Anterior cingulate cortex (tissue), 58 donors: ENCODE results near the gene SORBS1.

ENCODE experiments used
- DNase-seq, 58 donors: peaks; one replicate each; lab custom pipeline; 2025; lab: John Stamatoyannopoulos, UW

Gene SORBS1

DNA sequence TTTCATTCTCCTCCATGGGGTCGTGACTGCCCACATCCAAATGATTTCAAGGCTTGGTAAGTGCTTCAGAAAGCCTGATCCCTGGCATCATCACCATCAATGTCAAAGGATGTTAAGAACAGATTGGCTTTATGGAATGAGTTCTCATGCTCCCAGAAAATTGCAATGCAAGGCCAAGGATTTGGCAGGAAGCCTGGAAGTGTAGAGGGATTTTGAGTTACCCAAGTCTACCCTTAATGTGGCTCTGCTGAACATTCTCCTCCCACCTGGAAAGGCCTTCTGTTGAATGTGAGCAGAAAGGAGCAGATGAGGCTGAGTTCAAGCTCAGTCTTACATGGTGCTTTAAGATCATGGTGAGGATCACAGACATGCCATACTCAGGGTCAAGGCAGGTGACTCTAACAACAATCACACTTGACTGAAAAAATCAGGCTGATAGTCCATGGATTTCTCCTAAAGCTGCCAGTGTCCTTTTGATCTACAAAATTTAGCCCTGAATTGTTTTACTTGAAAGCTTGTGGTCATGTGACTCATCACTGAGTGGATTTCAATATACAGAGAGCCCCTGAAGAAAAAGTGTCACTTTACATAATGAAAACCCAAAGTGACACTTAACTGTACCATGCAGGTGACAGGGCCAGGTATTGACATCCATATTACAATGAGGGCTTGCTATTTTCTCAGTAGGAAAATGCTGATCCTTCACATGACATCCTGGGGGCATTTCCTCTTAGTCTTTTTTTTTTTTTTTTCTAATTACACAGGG, 159.3 kb downstream of the SORBS1 start:
- peak in 3 of 58 donors; percentile 20 to 44 (median 26) for DNase-seq

GRCh38 chr10:95400787-95401186, 160.4 kb downstream of the SORBS1 start:
- DNase-seq = peak in 6 of 58 donors; percentile 15 to 55 (median 28)

- no peak for DNase-seq
Measured at GRCh38 chr10:95399183-95399582, 162.0 kb downstream of the SORBS1 start.

DNA sequence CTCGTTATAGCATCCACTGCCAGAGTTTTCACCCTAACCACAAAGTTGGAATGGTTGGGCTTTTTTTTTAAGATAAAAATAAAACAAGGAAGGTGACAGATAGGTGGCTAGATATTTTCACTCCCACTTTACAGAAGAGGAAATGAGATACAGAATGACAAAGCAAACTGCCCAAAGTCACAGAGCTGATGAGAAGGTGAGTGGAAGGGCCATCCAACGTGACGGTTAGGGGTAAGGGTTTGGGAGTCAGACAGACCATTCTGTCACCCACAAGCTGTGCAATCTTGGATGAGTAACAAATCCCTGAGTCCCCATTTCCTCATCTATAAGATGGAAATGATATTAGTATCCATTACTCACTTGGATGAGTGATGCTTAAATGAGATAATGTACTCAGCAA, 163.4 kb downstream of the SORBS1 start:
- DNase-seq = no peak

GRCh38 chr10:95395947-95396449, 165.2 kb downstream of the SORBS1 start:
- peak in 5 of 58 donors; percentile 8 to 39 (median 27) for DNase-seq

- peak in 3 of 58 donors; percentile 7 to 61 (median 17) for DNase-seq
Measured at GRCh38 chr10:95394161-95394880, 166.8 kb downstream of the SORBS1 start.

DNA sequence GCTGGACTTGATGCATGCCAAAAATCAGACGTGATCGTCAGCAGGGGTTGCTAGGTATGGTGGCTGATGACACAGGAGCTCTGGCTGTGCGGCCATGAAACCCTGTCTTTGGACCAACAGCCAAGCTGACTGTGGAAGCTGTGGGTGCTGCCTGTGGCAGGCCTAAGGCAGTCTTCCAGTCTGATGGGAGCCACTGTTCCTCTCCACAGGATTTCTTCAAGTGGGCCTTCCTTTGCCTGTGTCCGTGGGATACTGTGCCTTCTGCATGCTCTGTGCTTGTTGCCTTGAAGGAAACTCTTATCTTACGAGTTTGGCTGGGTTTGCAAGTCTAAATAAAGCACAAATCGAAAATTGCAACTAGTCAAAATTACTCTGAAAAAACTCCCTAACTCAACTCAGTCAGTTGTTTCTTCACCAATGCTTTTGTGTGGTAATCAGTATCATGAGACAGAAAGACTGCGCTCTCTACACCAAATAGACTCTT, 168.4 kb downstream of the SORBS1 start:
- no peak for DNase-seq

DNA sequence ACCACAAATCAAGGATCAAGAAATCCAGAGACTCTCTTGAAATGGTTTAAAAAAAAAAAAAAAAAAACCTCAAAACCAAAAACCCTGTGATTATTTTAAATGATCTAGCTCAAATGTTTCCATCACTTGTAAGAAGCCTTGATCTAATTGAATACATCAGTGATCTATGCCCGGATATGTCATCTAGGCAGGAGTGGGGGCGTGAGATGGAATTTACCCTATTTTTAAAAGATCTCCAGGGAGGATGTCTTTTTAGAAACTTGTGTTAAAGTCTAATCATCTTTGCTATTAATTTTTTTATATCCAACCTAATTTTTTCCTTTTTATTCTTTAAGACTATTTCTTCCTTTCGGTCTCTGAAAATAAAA, 169.0 kb downstream of the SORBS1 start:
- DNase-seq = no peak

GRCh38 chr10:95391581-95392216, 169.5 kb downstream of the SORBS1 start:
- peak in 3 of 58 donors; percentile 16 to 38 (median 27) for DNase-seq

DNA sequence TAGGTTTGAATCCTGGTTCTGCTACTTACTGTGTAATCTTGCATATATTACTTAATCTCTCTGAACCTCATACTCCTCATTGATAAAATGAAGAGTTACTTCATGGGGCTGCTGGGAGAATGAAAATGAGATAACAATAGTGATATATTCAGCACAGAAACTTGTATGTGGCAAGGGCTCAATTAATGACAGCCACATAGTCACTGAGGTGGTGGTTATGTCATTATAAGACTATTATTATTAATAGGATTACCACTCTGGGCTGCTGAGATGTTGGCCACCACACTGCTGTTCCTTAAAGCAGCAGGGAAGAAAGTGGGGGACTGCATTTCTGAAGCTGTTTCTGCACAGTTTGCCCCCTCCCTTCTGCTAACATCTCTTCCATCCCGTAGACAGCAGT, 170.0 kb downstream of the SORBS1 start:
- DNase-seq = no peak

- no peak for DNase-seq
Measured at GRCh38 chr10:95389982-95390381, 171.2 kb downstream of the SORBS1 start.

DNA sequence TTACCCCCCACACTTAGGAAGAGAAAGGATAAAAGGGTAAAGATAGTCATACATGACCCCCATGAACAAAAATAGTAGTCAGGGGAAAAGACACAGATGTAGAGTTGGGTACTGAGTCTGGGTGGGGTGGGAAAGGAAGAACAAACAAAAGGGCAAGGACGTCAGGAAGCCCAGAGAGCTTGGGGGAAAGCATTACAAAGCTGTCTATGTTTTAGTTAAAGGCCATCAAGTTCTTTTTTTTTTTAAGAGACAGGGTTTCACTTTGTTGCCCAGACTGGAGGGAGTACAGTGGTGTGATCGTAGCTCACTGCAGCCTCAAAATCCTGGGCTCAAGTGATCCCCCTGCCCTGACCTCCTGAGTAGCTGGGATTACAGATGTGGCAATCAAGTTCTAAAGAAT, 172.0 kb downstream of the SORBS1 start:
- DNase-seq = no peak

DNA sequence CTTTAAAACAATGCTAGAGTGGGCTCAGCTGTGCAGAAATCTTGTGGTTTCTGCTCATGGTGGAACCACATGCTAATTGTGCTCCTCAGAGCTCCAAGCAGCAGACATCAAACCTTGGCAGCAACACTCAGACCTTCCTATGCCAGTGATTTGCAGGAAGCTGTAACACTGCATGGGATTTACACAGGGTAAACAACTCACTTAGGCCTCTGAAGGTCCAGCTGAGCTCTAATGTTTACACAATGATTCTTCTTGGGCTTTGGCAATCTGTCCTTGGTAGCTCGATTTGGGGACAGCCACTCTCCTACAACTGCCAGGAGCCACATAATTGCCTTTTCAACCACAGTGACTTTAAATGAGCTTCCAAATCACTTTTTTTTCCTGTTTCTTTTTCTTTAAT, 172.6 kb downstream of the SORBS1 start:
- DNase-seq = peak in 25 of 58 donors; percentile 15 to 80 (median 37)

GRCh38 chr10:95388109-95388471, 173.1 kb downstream of the SORBS1 start:
- DNase-seq = no peak

- DNase-seq = no peak
Measured at GRCh38 chr10:95384011-95384704, 177.0 kb downstream of the SORBS1 start.

- DNase-seq = no peak
Measured at GRCh38 chr10:95382596-95382995, 178.6 kb downstream of the SORBS1 start.

GRCh38 chr10:95382174-95382573, 179.0 kb downstream of the SORBS1 start:
- no peak for DNase-seq

DNA sequence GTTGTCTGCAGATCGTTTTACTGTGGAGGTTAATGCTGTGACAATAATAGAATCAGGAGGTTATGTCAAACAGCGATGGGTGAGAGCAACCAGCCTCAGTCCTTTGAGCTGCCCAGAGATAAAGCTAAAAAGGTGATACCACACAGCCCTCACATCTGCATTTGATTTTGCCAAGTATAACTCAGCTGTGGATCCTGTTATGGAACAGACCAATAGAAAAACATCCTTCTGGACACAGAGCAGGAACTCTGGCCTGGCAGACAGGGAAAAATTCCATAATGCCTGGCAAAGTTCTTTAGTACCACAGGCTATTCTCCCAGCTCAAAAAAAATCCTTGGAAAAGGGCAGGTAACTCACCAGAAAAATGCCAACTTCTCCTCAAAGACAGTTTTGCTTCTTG, 183.2 kb downstream of the SORBS1 start:
- no peak for DNase-seq

DNA sequence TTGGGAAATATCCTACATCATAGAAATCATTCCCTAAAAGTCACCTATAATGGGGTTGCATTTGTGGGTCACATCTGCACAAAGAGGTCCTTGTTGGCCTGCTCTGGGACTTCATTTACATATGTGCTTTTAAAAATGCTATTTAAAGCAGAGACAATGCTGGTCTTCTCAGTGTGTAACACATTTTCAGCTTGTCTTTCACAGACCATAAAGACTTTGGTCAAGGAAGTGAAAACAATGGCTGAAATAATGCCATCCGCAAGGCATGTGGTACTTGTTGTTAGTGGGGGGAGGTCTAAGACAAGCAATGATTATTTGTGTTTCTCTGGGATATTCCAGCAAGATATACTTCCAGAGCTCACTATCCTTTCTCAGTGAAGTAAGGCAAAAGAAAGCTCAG, 185.8 kb downstream of the SORBS1 start:
- DNase-seq = no peak

GRCh38 chr10:95374597-95375209, 186.5 kb downstream of the SORBS1 start:
- DNase-seq = peak in 54 of 58 donors; percentile 13 to 84 (median 66)
